GM18907 (cell line): ENCODE data around the gene SLC17A8.

Experiments used
- ATAC-seq: cut with Tn5 transposase; IDR thresholded peaks from one replicate; pipeline ENCODE4 v1.9.1; 2021; ENCODE audit warnings: mild to moderate bottlenecking, moderate library complexity; ENCODE audit not compliant: unreplicated experiment

The SLC17A8 gene

GRCh38 chr12:100368066-100368465 is 11.2 kb downstream of the SLC17A8 start:
- no peak for ATAC-seq

DNA sequence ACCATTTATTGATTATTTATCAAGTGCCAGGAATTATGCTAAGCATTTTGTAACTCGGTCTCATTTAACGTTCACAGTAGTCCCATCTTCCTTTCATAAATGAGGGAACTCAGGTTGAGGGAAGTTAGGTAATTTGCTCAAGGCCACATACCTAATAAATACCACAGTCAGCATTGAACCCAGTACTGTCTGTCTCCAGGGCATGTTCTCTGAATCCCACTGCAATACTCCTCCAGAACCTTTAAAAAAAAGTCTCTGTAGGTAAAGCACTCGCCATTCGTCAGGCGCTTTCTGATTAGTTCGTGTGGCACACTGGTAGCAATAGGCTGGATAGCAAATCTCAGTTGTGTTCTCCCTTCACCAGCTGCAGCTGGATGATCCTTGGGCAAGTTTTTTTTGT is 14.3 kb downstream of the SLC17A8 start:
- ATAC-seq, result no peak

DNA sequence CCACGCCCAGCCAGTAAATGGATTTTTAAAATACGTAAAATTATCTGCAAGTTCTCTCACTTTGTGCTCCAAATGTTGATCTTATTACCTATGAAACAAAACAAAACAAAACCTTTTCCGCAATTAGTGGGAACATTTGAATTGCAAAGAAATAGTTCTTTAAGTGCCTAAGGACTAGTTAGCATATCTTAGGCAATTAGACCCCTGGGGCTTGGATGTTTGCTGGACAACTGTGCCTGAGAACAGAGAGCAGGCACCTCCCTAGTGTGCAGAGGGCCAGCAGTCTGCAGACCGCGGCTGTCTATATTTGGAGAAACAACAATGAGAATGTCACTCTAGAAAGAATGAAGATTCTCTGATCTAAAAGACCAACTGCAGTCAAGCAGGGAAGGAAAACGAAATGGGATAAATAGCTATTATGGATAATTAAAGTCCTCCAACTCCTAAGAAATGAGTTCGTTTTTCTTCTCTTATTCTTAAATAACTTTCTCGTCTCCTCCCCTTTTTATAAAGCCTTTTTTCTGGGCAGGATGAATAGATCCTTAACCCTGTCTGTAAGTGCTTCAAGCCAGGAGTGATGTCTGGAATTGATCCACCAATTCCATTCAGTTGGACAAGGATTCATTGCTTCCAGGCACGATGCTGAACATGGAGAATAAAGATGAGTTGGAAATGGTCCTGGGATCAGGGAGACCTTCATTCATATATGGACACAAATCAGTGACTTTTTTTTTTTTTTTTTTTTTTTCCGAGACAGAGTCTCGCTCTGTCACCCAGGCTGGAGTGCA is 16.2 kb downstream of the SLC17A8 start:
- no peak for ATAC-seq

DNA sequence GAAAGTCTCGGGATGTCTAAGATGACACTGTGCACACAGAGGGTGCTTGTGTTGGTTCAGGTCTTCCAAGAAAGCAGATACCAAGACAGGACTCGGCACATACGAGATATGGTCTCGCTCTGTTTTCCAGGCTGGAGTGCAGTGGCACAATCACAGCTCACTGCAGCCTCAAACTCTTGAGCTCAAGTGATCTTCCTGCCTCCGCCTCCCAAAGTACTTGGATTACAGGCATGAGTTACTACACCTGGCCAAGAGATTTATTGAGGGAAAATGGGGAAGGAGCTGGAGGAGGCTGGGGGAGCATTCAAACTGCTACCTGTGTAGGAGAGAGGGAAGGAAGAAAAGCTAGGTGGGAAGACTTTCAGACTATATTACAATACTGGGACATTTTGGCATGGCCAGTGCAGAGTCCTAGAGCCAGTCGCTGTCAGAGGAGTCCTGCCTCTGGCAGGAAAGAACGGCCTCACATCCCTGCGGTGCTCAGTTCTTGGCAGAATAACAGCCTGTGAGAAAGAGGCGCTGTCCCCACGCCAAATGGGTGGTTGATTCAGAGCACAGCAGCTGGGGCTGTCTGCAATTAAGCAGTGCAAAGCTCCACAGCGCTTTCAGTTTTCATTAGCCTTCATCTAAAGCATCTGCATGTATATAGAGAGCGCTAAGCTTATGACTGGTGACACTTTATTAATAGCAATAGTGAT is 18.3 kb downstream of the SLC17A8 start:
- no peak for ATAC-seq

DNA sequence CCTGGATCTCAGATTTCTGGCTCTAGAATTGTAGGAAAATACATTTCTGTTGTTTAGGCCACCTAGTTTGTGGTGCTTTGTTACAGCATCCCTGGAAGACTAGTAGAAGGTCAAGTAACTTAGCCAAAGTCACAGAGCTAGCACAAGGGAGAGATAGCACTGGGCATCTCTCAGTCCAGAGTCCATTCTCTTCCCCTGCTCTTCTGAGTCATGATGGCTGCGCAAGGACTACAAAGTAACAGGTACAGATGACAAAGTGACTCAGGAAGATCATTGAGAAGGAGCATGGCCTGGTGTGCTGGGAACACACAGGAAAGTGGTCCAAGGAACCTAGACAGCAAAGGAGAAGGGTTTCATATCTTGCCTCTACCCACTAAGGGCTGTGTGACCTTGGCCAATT is 19.3 kb downstream of the SLC17A8 start:
- ATAC-seq, result no peak

DNA sequence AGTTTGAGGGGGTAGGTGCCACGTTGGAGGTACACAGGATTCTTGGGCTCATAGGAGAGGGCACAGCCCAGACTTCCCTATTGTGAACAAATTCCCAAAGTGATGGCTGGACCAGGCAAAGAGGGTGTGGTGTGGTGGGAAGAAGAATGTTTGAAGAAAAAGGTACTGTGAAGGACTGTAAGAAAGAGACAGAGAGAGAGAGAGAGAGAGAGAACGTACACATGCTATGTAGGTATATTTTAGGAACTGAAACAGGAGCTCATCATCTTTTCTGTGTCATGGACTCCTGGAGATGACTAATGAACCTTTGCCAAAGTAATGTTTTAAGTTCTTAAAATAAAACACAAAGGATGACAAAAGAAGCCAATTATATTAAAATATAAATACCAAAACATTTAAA is 24.5 kb downstream of the SLC17A8 start:
- ATAC-seq, result no peak

DNA sequence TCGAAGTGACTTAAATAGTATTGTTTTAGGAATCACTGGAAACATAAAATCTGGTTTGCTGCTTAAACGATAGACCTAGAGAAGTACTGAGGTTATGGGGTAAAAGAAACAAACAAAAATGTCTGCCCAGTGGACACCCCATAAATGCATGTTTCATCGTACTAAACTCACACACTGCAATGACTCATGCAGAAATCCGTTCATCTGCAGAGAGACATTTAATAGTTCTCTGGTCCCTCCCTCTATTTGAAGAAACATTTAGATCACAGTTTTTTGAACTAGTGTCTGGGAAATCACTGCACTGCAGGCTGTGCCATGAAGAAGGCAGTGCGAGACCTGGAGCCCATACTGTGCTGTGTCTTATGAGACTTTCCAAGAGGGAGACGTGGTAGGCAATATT is 25.5 kb downstream of the SLC17A8 start:
- no peak for ATAC-seq

DNA sequence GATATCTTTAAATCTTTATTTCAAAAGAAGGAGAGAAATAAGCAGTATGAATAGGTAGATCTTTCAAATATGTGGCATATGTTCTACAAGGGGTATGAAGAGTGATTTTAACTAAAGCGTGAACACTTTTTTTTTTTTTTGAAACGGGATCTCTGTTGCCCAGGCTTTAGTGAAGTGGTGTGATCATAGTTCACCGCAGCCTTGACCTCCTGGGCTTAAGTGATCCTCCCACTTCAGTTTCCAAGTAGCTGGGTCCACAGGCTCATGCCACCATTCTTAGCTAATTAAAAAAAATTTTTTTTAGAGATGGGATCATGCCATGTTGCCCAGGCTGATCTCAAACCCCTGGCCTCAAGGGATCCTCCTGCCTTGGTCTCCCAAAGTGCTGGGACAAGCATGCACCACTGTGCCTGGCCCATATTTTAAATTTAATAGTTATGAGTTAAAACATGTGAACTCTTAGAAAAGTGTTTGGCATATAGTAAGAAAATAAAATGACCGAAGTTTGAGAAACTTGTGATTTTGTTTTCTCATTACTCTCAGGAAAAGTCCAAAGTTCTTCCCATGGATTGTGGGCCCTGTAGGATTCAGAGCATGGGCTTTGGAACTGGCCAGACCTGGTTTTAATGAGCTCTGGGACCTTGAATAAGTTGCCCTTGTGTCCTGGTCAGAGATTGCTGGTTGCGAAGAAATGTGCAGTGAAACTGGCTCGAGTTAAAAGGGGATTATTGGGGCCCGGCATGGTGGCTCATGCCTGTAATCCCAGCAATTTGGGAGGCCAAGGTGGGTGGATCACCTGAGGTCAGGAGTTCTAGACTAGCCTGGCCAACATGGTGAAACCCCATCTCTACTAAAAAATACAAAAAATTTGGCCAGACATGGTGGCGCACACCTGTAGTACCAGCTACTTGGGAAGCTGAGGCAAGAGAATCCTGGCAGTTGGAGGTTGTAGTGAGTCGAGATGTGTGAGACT is 27.0 kb downstream of the SLC17A8 start:
- ATAC-seq, result no peak

DNA sequence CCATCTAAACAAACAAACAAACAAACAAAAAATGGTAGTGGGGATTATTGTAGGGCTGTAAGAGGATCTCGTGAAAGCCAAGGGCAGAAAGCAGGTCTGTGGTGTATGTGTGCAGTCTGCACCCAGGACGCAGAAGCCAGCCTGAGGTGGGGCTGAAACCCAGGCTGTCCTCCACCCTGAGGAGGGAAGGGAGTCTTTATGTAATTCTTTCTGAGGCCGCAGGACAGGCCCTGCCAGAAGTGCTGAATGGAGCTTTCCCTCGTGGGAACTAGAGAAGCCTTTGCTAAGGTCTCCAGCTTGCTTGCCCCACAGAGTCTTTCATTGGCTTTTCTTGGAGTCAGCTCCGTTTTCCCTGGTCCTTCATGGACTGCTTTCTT is 27.7 kb downstream of the SLC17A8 start:
- no peak for ATAC-seq

- no peak for ATAC-seq
Observed at GRCh38 chr12:100388382-100388781, 31.5 kb downstream of the SLC17A8 start.

DNA sequence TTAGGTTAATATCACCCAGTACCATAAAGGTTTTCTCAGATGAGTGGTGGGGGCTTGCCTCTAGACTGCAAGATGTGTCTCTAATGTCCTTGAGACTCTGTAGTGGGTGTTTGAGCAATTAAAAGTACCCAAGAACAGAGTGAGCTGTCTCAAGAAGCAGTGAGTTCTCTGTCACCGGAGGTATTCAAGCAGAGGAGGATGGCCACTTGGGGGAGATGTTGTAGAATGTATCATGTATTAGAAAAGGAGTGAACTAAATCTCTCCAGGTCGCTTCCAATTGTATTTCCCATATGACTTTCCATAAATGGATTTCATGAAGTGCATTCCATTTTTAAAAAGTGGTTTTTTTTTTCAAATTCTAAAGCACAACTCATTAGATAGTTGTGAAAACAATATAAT is 35.0 kb downstream of the SLC17A8 start:
- ATAC-seq, result no peak

DNA sequence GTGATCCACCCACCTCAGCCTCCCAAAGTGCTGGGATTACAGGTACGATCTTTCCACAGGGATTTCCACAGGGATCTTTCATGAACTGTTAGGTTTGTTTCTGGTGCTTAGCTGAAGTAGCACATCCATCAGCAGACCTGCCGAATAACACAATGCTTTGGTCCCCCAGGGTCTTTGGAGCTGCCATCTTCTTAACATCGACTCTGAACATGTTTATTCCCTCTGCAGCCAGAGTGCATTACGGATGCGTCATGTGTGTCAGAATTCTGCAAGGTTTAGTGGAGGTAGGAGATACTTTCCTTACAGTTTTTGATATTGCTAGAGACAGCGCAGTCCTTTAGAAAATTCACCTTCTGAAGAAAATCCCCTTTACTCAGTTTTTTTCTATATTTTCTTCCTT is 36.3 kb downstream of the SLC17A8 start:
- no peak for ATAC-seq

GRCh38 chr12:100395811-100396210 is 38.9 kb downstream of the SLC17A8 start:
- ATAC-seq, result no peak

DNA sequence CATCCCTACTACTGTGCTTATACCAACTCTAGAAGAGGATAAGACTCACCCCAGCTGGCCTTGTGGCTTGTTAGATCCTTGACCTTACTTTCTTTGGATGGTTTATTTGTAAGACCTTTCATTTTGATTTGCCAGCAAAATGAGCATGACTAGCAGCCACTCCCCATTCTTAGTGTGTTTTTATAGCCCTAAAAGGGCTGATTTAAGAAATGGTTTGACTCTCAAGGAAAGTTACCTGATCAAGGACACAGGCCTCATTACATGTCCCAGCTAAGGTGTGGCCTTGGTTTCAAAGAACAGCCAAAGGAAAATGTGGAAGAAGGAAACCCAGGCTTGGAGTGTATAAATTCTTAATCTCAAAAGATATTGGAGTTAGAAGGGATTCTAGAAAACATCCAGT is 41.4 kb downstream of the SLC17A8 start:
- ATAC-seq, result no peak

DNA sequence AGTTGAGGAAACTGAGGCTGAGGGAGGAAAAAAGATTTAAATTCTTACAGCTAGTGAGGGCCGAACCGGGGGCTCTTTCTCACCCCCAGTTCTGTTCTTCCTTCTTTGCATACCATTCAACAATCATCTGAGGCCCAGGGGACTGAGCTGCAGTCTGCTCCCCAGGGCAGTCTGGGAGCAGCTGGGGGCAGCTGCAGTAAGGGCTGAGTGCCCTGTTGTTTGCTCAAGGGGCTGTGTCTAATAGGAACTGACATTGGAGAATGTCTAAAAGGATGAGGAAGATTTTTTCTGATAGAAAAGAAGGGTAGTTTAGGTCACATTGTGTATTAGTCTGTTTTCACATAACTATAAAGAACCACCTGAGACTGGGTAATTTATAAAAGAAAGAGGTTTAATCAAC is 42.2 kb downstream of the SLC17A8 start:
- ATAC-seq, result no peak

DNA sequence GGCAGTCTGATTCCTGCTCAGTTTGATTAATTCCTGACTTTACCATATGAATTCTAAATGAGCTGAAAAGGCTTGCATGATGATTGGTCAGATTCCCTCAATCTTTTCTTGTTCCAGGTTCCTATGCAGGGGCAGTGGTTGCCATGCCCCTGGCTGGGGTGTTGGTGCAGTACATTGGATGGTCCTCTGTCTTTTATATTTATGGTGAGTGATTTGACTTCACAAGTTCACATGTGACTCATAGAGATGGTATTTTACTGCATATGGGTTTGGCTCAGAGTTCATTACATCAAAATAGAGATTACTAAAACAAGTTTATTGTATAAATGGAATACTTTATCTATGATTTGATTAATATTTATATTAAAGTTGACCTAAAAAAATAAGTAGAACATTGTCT is 44.8 kb downstream of the SLC17A8 start:
- no peak for ATAC-seq

DNA sequence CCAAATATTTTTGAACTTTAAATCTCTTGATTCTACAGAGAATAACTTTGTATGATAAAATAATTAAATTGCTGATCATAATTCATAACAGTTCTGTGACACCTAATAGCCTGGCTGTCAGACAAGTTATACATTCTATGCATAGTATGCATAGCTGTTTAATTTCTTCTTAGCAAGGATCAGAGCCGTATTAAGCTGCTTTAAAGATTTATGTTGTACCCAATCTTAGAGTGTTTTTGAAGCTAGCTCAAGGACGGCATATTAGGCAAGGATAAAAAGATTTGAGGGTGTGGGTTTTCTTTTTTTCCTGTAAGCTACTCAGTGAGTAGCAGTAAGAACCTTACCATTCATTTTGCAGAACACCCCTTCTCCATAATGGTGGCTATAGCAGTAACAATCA is 45.9 kb downstream of the SLC17A8 start:
- ATAC-seq, result no peak

DNA sequence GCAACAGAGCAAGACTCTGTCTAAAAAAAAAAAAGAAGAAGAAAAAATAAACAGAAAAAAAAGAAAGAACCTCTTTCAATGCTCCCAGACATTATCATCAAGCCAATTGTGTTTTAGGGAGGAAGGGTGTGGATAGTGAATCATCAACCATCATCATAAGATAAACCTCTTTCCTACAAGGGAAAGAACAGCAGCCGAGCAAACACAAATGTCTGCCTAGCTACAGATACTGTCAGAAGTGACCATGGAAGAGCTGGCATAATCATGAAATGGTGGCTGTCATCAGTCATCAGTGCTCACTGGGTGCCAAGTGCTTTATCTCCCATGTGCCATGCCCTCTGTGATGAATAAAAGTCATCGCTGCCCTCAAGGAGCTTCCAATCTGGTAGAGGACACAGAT is 46.6 kb downstream of the SLC17A8 start:
- ATAC-seq, result no peak

- ATAC-seq, result no peak
Observed at GRCh38 chr12:100404769-100405407, 48.0 kb downstream of the SLC17A8 start.

DNA sequence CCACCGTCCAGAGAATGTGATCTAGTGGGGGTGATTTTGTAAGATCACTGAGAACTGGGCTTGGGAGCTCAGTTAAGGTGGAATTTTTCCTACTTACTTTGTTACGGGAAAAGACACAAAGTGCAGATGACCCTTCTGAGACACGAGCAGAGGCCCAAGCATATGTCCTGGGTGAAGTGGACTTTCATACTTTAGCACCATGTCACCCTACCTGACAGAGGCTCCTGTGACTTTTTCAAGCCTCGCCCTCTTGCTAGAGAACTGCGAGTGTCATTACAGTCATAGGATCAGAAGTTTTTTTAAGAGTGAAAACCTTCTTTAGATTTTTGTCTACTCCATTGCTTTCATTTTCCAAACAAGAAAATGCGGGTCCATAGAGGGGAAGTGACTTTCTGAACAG is 56.1 kb downstream of the SLC17A8 start:
- ATAC-seq, result no peak

GRCh38 chr12:100414739-100415138 is 57.9 kb downstream of the SLC17A8 start:
- ATAC-seq, result no peak
